GM19238 (cell line): ENCODE results near the gene RMP24.
A peak's percentile ranks its signal among the peaks of the same experiment; 100 is the strongest.
"Not testable (repeated sequence)": the region's sequence is repeated elsewhere in the genome, so short reads cannot be mapped to it uniquely, and the experiment has no call there.

Experiments
- DNase-seq: peaks from one replicate; pipeline ENCODE4 v3.0.0; 2011; ENCODE audit warnings: low spot score; ENCODE audit not compliant: insufficient read length

RMP24 gene

DNA sequence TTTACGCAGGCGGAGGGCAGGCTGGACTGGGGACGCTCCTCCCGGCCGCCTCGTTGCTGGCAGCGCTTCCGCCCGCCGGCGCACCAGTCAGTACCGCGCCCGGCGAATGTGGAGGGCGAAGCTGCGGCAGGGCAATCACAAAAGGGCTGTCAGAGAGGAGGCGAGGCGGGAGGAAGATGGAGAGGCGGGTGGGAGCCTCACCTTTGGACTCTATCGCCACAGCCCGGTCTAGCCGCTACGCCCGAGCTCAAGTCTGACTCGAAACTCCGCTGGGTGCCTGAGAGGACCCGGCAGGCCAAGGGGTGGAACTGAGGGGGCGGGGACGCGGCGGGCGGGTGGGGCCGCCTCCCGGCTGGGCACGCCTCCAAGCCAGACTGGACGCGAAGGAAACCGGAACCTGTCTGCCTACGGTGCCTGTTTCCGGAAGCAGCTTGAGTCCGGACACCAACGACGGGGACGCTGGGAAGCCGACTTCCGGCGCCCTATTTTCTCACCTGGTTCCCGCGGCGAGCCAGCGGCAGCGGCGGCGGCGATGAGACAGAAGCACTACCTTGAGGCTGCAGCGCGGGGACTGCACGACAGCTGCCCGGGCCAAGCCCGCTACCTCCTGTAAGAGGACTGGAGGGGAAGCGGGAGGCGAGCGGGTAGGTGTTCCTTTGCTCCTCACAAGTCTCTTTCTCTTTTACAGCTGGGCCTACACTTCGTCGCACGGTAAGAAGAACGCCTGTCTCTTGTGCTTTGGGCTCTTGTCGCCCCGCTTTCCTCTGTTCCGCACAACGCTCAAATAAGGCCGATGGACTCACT, at the start of gene RMP24:
Gene RMP24 (plus strand): TSS at position 483 of the 804 bp plus-strand sequence.
- DNase-seq = peak; percentile 89

DNA sequence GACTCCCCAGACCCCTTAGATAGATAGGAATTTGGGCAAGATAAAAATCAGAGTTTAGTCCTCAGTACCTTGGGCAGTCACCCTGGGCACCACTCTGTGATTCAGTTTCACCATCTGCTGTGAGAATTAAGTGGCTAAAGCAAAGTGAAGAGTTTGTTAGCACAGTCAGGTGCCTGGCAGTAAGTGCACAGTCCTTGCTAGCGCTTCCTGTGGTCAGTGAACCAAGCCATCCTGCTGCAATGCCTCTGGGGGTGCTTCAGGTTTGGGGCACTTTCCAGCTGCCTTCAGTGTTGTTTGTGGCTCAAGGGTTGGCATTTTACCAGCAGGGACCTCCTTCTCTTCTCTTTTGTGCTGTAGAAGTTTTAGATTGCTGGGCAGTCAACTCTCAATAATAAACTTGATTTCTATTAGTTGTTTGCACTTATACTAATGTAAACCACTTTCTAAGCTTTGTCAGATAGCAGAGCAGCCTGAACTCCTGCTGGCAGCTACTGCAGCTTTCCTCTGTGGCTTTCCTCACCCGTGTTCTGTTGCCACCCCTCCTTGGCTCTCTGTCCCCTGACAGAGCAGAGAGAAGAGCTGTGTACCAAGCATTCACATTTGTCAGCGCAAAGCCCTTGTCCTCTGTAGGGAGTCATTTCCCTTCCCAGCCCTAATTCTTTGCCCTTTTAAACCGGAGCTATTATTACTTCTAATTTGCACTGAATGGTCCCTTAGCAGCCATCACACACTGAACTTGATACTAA, 48.4 kb upstream of the RMP24 start:
- DNase-seq = no peak

DNA sequence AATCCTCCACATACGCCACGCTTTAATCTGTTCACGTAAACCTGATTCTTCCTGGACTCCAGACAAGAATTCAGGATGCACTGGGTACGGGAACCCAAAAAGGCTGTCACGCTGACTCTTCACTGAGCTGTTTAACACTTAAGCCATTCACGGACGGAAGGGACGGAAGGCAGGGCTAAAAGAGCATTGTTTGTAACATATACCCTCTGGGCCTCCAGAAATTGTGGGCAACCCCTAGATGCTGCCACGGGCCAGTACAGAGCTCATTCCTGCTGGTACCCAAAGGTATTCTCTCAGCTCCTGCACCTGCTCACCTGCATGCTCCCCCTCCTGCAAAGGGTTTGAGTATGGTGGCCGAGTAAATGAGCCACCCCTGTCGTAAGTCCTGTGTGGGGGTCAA, 45.6 kb upstream of the RMP24 start:
- no peak for DNase-seq

DNA sequence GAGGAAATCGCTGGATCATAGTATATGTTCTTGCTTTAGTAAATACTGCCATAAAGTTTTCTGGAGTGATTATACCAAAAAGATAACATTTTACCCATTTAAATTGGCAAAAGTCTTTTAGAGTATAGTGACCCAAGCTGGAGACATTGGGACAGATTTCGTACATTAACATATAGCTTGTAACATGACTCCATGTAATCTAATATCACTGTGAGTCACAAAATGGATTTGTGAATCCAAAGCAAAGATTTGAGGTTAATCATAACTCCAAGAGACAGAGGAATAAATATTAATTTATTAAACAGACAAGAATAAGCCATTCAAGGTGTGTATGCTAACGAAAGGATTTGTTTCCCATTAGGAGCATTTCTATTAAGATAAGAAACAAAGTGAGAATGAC, 45.0 kb upstream of the RMP24 start:
- DNase-seq = no peak

DNA sequence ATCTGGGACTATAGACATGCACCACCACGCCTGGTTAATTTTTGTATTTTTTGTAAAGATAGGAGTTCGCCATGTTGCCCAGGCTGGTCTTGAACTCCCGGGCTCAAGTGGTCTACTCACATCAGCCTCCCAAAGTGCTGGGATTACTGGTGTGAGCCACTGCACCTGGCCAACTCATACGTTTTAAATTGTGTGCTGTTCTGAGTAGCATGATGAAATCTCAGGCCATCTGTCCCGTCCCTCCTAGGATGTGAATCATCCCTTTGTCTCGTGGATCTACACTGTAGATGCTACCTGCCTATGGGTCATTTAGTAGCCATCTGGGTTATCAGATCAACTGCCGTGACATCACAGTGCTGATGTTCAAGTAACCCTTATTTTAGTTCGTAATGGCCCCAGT, 38.5 kb upstream of the RMP24 start:
- no peak for DNase-seq

DNA sequence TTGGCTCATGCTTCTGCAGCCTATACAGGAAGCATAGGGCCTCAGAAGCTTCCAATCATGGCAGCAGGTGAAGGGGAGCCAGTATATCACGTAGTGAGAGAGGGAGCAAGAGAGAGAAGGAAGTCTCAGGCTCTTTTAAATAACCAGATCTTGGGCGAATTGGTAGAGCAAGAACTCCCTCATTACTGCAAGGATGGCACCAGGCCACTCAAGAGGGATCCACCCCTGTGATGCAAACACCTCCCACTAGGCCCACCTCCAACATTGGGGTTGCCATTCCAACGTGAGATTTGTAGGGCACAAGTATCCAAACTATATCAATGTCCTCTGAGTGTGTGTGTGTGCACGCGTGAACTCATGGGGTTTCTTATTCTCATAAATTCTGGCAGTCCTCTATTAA, 37.6 kb upstream of the RMP24 start:
- no peak for DNase-seq

DNA sequence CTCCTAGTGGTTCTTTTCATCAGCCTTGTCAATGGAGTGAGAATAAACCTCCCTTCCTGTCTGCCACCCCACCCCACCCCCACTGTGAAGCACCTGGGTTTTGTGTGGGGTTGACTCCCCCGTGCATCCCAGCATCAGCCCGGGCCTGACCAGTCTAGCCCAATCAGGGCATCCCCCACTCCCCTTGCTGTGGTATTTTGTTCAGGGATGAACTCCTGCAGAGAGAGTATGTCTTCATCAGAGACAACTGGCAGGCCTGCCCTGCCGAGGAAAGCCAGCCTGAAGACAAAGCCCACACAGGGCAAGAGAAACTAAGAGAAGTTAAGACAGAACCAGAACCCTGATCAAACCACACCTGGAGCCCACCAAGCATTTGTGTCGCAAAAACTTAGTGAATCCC, 36.7 kb upstream of the RMP24 start:
- no peak for DNase-seq

DNA sequence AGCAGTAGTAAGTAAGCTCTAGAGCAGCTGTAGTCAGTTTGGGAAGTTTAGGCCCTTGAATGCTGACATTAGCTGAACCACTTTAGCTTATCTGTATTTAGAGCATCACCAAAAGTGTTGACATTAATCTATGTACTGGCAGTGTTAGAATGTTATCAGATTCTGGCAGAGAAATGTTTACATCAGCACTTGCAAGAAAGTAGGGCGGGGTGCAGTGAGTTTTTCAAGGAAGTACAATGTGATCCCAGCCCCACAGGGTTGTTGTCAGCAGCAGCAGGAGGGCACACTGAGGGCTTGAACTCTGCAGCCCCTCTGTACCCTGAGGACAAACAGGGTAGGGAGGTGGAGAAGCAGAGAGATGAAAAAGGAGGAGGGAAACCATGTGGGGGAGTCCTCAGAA, 35.5 kb upstream of the RMP24 start:
- DNase-seq = no peak

DNA sequence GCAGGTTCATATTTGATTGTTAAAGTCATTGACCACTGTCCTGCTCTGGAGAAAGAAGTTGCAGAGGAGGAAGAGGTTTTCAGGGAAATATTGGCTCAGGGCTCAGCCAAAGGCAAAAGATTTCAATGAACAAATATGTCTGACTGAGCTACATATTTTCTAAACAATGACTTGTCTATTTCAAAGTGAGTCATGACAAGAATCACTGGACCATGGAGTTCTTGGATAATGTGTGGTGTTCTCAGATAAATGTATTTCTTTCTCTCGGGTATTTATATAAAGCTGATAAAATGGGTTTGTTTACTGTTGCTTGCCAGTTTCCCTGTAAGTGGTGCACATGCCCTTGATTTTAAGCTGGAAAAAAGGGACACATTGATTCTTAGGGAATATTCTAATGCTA, 34.3 kb upstream of the RMP24 start:
- no peak for DNase-seq

DNA sequence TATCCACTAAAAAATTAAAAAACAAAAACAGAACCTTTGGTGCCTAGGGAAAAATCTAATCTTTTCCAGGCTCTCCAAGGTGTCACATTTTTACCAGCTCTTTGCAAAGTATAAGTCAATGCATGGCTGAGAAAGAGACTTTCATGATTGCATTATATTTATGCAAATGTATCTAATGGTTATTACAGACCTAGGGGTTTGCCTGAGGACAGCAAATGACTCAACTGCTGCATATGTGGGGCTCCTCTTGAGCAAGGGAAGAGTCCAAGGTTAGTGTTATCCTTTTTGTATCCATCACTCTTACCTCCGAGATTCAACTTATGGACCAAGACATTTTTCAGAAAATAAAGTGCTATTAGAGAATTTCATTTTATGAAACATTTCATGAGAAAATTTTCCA, 33.9 kb upstream of the RMP24 start:
- DNase-seq = no peak

DNA sequence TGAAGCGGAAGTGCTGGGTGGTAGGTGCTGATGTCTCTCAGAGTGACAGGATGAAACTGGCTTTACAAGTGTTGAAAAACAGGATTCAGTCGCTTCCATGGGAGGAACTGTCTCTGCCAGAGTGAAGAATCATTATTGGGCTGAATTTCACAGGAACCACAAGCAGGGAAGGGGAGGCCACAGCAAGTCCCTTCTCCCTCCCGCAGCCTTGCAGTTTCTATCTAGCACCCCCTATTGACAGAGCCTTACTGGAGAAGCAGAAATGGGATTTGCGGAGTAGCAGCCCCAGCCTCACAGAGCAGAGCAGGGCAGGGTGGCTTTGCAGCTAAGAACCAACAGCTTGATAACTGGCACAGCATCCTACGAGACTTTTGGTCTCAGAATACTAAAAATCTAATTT, 33.3 kb upstream of the RMP24 start:
- no peak for DNase-seq

DNA sequence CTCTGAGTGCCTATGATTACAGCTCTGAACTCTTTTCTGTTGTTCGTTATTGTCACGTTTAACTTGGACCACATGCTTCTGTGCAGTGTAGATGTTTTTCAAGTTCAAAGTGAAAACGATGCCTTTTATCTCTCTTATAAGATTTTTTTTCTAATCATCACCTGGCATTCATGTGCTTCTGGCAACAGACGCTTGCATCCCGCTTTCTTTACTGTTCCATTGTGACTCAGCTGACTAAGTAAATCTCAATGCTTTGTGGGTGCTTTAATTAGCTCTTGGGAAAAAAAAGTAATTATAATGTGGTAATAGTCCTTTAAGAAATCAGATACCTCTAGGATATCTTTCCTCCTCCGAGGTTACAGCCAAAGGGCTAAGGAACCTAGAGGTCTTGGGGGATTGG, 31.2 kb upstream of the RMP24 start:
- DNase-seq = no peak

DNA sequence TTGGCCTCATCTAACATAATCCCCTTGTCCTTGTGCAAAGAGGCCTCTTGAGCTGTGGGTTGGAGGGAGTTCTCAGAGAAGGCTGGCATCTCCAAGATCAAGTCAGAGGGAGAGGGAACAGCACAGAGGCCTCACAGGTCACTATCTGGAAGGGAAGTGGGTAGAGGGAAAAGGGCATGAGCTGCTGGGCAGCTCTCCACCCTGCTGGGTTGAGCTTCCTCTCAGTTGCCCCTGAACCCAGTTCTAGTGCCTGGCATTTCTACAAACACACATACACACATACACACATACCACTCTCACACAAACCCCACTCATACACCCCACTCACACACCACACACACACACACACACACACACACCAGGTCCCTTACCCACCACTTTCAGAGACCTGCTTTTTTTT, 30.3 kb upstream of the RMP24 start:
- no peak for DNase-seq

DNA sequence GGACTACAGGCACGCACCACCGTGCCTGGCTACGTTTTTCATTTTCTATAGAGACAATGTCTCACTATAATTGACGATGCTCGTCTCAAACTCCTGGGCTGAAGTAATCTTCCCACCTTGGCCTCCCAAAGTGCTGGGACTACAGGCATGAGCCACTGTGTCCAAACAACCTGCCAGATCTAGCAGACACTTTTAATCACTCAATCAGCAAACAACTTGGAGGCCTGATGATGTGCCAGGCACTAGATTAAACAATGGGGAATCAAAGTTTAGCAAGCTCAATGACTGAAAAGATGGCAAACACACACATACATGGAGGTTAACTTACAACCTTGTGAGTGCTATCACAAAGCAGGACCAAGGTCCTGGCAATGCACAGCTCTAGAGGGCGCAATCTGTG, 29.8 kb upstream of the RMP24 start:
- no peak for DNase-seq

DNA sequence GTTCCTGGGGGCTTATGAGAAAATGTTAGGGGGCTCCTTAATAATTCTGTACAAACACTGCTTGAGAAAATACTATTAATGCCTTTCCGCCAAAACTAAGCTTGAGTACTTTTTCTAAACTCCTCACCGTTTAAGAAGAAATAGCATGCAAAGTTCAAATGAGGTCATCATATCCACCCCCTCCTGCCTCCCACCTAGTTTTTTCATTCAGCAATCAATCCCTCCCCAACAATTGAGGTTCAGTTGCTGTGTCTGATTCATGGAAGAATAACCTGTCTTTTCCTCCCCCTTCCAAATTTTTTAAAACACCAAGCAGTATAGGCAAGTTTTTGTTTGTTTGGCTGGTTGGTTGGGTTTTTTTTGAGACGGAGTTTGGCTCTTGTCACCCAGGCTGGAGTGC, 24.4 kb upstream of the RMP24 start:
- DNase-seq = no peak

DNA sequence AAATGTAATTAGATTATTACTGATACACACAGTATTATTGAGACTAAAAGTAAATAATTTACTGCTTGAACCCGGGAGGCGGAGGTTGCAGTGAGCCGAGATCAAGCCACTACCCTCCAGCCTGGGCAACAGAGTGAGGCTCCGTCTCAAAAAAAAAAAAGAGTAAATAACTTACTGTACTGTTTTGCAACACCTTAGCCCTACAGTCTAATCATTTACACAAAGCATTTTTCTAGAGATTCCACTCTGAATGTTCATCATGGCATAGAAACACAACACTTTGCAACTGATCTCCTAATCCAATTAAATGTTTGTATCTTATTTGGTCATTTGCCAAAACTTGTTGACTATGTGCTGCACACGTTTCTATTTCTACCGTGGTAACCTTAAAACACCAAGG, 23.4 kb upstream of the RMP24 start:
- no peak for DNase-seq

DNA sequence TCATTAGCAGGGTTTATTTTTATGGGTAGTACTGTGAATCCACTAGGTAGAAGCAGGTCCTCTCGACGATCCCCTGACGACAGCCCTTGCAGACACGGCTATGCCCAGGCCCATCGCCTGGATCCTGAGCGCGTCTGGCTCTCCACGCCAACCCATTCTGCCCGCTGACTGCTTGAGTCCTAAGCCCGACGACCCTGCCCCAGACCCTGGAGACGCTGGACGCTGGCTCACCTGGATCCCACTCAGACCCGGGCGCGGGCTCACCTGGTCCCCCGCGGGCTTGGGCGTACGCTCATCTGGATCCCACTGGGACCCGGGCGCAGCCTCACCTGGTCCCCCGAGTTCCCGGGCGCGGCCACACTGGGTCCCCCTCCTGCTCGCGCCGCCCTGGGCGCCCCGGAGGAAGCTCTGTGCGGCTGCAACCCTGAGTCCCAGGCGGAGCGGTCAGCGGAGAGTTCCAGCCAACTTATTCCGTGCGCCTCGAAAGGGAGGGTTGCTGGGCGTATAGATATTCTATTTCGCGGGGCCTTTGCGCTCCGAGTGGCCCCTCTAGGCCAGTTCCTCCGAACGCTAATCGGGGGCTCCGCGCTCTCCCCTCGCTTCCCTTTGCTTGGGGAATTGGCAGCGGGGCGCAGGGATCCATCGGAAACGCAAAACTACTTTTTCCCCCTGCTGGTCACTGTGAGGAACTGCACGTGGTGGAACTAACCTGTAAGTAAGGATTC, 22.4 kb upstream of the RMP24 start:
- DNase-seq = peak; percentile 19

DNA sequence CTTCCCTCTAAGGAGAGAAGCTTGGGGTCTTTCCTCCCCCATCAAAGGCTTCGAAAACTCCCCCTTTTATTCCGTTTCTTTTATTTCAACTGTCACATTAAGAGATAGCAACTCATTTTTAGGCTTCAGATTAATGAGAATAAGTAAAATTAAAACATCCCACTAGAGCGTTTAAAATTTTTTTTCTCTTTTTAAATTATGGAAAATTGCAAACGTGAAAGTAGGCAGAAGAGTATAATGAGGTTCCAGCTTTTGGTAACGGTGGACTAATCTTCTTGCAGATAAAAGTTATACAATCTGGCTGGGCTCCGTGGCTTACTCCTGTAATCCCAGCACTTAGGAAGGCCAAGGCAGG, 21.9 kb upstream of the RMP24 start:
- no peak for DNase-seq

DNA sequence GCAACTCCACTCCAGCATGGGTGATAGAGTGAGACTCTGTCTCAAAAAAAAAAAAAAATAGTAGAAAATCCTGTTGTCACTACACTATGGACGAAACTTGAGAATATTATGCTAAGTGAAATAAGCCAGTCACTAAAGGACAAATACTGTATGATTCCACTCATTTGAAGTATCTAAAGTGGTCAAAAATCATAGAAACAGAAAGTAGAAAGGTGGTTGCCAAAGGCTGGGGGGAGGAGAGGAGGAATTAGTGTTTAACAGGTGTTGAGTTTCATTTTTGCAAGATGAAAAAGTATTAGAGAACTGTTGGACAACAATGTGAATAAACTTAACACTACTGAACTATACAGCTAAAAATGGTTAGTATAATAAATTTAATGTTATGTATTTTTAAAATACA, 18.8 kb upstream of the RMP24 start:
- no peak for DNase-seq

DNA sequence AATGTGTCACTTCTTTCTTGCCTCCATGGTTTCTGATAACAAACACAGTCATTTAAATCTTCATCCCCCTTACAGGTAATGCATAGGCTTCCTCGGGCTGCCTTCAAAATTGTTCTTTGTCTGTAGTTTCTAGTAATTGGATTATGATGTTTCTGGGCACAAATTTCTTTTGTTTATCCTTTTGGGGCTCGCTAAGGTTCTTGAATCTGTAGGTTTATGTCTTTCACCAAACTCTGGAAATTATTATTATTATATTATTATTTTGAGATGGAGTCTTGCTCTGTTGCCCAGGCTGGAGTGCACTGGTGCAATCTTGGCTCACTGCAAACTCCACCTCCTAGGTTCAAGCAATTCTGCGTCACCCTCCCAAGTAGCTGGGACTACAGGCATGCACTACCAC, 16.3 kb upstream of the RMP24 start:
- DNase-seq = no peak

DNA sequence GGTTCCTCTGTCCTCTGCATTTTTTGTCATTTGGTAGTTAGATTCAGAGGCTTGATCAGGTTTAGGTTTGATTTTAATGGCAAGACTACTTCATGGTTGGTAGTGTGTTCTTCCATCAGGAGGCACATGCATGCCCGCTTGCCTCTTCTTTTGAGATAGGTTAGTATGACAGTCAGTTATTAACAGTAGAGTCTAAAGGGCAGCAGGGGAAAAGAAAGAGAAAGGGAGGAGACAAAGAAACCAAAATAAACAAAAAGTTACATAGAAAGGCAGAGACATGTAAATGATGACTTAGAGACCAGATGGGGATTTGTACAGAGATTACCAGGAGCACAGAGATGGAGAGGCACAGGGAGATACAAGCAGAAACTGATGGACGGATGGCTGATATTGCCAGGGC, 10.2 kb upstream of the RMP24 start:
- no peak for DNase-seq

DNA sequence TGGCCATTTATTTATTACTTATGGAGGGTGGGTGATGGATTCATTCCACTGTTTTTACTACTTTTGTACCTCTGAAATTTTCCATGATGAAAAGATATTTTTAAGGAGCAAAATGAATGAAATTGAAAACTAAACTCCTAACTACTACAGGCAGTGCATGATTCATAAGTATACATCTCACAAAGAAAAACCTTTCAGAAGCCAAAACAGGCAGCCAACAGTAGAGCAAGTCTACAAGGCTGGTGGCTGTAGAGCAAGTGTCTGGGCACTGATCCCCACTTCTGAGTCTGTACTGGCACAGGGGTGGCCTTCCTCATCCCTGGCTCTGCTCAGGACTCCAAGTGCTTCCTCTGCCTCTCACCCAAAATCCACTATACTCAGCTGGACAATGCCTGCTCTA, 8.2 kb upstream of the RMP24 start:
- no peak for DNase-seq

DNA sequence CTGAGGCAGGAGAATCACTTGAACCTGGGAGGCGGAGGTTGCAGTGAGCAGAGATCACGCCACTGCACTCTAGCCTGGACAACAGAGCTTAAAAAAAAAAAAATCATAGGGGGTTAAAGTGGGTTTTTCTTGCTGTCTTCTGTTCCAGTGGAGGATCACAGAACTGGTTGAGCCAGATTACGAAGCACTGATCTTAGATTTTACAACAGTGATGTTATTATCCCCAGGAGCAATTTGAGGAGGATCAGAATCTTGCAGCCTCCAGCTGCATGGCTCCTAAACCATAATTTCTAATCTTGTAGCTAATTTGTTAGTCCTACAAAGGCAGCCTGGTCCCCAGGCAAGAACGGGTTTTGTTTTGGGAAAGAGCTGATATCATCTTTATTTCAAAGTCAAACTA, 4.6 kb upstream of the RMP24 start:
- not testable (repeated sequence) for DNase-seq
